UCSD-AML1 (cell line): ENCODE measurements around the gene MYL6.
"Not testable (repeated sequence)": the region's sequence is repeated elsewhere in the genome, so short reads cannot be mapped to it uniquely, and the experiment has no call there.

Experiments
- DNase-seq: peaks from one replicate; lab custom pipeline; 2025; ENCODE audit not compliant: unreplicated experiment; lab: John Stamatoyannopoulos, UW

The MYL6 gene

GRCh38 chr12:56158029-56158925 lies at the start of gene MYL6:
Gene MYL6, plus strand, starts transcription at chr12:56158359. Its CDS starts 43 bp downstream, at chr12:56158402.
- DNase-seq: peak; percentile 86

GRCh38 chr12:56110571-56110970 lies 47.6 kb upstream of the MYL6 start:
- DNase-seq: no peak

DNA sequence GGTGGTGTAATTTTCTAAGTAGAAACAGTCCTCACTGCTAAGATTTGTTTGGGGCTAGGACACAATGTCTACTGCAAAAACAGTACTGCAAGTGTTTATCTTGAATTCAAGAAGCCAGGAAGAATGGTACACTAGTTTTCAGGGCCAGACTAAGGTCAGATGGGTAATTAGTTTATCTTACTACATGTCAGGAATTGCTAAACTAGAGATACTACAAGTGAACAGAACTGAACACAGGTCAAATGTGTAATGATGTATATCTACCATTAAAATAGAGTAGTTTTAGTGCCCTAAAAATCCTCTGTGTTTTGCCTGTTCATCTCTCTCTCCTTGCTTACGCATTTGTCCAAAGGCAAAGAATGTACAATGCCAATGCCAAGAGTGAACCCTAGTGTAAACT lies 44.1 kb upstream of the MYL6 start:
- DNase-seq: no peak

GRCh38 chr12:56115329-56115728 lies 42.8 kb upstream of the MYL6 start:
- DNase-seq: no peak

DNA sequence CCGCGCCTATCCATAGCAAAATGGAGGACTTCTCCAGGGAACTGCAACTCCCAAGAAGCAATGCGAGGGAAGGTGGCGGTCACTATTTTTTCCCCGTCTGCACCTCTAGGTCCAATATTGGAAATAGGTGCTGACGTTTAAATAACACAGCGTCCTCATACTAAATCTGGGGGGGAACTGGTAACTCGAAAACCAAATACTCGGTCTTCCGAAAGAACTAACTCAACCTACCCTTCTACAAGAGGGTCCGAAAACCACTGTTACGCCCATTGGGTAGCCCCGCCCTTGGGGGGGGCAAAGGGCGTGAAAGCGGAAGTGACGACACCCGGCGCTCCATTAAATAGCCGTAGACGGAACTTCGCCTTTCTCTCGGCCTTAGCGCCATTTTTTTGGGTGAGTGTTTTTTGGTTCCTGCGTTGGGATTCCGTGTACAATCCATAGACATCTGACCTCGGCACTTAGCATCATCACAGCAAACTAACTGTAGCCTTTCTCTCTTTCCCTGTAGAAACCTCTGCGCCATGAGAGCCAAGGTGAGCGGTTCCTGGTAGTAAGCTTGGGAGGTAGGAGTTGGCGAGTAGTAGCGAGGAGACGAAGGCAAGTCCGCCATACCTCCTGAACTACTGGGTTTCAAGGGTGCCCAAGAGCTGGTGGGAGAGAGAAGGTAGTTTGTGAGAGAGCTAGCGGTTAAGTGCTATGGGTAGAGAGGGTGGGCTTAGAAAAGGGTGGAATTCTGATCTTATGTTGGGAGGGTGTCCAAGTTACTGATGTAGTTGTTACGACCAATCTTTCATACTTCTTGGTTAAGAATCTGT lies 41.7 kb upstream of the MYL6 start, which contains the start of gene RPL41:
RPL41 (plus strand) TSS at position 367 of the 815 bp plus-strand sequence.
- DNase-seq: peak; percentile 92

GRCh38 chr12:56117082-56117706 lies 41.0 kb upstream of the MYL6 start:
- DNase-seq: not testable (repeated sequence)

DNA sequence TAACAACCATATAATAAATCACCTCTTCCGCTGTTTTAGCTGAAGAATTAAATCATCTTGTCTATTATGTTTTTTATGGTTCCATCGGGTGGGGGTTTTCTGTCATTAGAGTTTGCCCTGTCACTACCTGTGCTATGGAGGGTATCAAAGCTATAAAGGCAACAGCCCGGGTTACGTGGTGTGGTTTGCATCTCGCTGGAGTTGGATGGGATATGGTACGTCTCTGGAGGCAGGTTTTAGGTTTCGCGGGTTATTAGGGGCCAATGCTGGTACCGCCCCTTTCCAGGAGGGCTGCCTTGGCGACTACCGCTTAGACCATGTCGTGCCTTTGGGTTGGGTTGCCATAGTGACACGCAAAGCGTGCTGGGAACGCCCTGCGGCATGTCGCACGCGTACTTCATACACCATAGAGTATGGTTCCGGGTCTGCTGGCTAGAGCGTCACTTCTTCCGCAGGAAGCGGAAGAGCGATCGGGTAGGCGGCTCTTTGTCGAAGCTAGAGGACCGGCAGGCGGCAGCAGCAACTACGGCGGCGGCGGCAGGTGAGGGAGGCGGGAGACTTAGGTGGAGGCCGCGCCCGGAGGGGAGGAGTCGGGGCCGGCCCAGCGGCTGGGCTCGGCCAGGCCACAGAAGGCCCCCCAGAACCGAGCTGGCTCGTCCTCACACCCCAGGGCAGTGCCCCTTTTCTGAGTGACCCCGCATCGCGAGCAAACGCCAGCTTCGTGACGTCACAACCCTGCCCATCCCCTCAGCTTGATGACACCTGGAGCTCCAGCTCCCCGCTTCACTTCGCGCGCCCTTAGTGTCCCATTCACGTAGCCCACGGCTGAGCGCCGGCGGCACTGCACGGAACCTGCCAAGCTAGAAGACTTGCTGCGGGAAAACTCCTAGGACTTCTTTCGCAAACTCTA lies 40.1 kb upstream of the MYL6 start, which contains the start of gene ZC3H10:
ZC3H10 (plus strand) TSS at position 489 of the 910 bp plus-strand sequence. CDS start 2,297 bp downstream, outside the sequence.
- DNase-seq: peak; percentile 97

DNA sequence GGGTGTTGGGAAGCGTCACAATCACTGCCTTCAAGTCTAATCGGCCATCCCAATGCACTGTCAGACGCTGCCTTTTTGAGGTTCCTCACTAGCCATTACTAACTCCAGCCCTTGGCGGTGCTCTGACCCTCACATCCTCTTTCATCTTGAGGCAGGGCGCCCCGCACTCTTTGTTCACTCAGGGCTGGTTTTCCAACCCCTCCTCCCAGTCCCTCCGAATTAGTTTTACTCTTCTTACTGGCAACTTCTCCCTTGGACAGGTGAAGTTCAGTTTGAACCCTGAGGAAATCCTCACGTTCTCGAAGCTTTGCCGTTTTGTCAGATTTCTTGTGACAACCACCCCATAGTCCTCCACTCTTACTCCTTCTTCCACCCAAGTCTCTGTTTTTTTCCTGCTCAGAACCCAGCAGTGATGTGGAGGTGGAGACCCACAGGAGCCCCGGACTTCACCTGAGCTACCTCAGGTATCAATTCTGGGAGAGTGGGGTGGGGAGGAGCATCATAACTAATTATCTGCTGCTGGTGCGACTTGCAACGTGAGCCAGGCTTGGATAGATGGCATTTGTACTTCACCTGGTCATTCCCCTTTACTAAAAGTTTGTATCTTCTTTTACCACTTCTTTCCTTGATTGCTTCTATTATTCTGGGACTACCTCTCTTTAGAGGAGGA lies 39.3 kb upstream of the MYL6 start:
- DNase-seq: no peak

- DNase-seq: peak; percentile 55
These were observed 38.8 kb upstream of the MYL6 start for GRCh38 chr12:56119361-56119796.

GRCh38 chr12:56120158-56120846 lies 37.9 kb upstream of the MYL6 start:
- DNase-seq: no peak

DNA sequence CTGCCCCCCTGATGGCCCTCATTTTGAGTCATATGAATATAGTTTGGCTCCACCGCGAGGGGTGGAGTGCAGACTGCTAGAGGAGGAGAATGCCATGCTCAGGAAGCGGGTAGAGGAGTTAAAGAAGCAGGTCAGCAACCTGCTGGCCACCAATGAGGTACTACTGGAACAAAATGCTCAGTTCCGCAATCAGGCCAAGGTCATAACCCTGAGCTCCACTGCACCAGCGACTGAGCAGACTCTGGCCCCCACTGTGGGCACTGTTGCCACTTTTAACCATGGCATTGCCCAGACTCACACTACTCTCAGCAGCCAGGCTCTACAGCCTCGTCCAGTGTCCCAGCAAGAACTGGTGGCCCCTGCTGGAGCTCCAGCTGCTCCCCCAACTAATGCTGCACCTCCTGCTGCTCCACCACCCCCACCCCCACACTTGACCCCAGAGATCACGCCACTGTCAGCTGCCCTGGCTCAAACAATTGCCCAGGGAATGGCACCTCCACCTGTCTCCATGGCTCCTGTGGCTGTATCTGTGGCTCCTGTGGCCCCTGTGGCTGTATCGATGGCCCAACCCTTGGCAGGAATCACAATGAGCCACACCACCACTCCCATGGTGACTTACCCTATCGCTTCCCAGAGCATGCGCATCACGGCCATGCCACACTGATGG lies 36.8 kb upstream of the MYL6 start:
- no peak for DNase-seq

DNA sequence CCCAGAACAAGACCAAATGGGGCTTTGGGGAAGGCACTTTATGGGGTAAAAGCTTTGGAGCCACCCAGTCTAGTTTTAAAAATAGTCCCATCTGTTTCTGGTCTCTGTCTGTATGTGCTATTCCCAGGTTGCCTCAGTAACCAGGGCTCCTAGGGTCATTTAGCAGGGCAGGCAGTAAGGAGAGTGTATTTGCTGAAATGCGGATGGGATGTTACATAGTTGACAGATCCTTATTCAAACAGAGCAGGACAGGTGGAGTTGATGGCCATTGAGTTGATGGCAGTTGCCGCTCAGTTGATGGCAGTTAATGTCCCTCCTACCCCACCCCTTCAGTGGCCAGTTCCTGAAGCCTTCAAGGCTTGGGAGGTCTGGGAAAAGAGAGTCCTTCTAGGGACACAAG lies 35.5 kb upstream of the MYL6 start:
- no peak for DNase-seq

GRCh38 chr12:56124133-56124532 lies 34.0 kb upstream of the MYL6 start:
- DNase-seq: no peak

DNA sequence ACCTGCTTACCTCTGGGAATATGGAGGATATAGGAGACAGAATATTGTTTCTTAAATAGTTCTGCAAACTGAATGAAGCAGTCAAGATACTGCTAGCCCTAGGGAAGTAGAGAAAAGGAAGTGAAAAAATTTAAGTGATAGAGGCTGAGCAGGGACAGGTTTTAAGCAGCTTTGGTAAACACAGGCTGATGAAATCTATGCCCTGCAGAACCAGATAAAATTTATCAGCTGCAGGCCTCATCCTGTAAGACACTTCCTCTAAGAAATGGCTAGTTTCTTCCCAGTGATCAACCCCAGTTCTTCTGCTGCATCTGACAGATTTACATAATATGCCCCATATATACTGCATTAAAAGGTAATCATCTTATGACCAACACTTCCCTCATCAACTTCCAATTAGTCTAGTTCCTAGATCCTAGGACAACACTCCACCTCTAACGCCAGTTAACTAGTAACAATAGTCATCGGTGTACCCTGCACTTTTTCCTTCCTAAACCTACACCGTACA lies 31.4 kb upstream of the MYL6 start:
- no peak for DNase-seq

GRCh38 chr12:56127485-56127887 lies 30.7 kb upstream of the MYL6 start:
- DNase-seq: no peak

- DNase-seq: peak; percentile 98
These were observed 30.1 kb upstream of the MYL6 start, which contains the start of gene ESYT1 for GRCh38 chr12:56127888-56128669. Gene ESYT1, plus strand, starts transcription at chr12:56128267. Its CDS starts 53 bp downstream, at chr12:56128320.

GRCh38 chr12:56128670-56129205 lies 29.4 kb upstream of the MYL6 start:
- peak; percentile 55 for DNase-seq
